ENCODE results near the gene FAM118A.

Gene FAM118A

GRCh38 chr22:45310331-45310976 is 720 bp downstream of the FAM118A start:
- Histone ChIP-seq H3K27ac (peak overlapping the region; percentile 82 to 91 (median 89)), H3K4me1 (peaks cover 52 to 85% (median 66%) of the 10 kb centered on the region in 10 experiments)
- no peak for TF ChIP-seq Cebpa-rat (IDR thresholded peaks at IDR 0.05)

GRCh38 chr22:45310977-45311531 is 1.3 kb downstream of the FAM118A start:
- Histone ChIP-seq H3K9ac (peak overlapping the region; percentile 85 to 95 (median 92); a peak in 21 of 22 replicates), H3K4me3 (peak overlapping the region; percentile 83 to 97 (median 90)), H3K27ac (peak overlapping the region in 10 of 11 experiments; percentile 82 to 91 (median 89); a peak in 17 of 22 replicates), H3K27me3 (no peaks in the 10 kb centered on the region), H3K4me1 (peaks cover 58 to 87% (median 72%) of the 10 kb centered on the region in 10 experiments), H3K9me3 (replicated peaks in 1 of 11) (no peaks in the 10 kb centered on the region), H3K4me2 (peak overlapping the region; percentile 86 to 99 (median 97)), H3K36me3 (peaks cover 0 to 28% (median 16%) of the 10 kb centered on the region in 11 experiments; a peak in 14 of 22 replicates), H4K20me1 (peaks cover 20 to 59% (median 56%) of the 10 kb centered on the region in 11 experiments; a peak in 20 of 22 replicates)
- TF ChIP-seq Cebpa-rat (IDR thresholded peaks at IDR 0.05), result no peak

More at GRCh38 chr22:45310331-45310976, 720 bp downstream of the FAM118A start:
- Histone ChIP-seq H3K36me3 (peaks cover 0 to 23% (median 14%) of the 10 kb centered on the region in 11 experiments; a peak in 13 of 22 replicates), H4K20me1 (peaks cover 19 to 53% (median 50%) of the 10 kb centered on the region in 11 experiments; a peak in 20 of 22 replicates), H3K9me3 (replicated peaks in 1 of 11) (no peaks in the 10 kb centered on the region), H3K27me3 (no peaks in the 10 kb centered on the region), H3K9ac (peak overlapping the region; percentile 85 to 95 (median 92)), H3K4me2 (peak overlapping the region; percentile 86 to 99 (median 97)), H3K4me3 (peak overlapping the region; percentile 83 to 97 (median 90))

GRCh38 chr22:45312415-45312814 is 2.7 kb downstream of the FAM118A start:
- Histone ChIP-seq H3K27ac (no peak overlapping the region), H4K20me1 (peaks cover 26 to 73% (median 70%) of the 10 kb centered on the region in 11 experiments; a peak in 20 of 22 replicates), H3K4me3 (no peak overlapping the region), H3K9ac (0 out of 22 replicates have a peak overlapping the region, but pooled peaks of 1 of the 11 experiments have one; percentile 20), H3K9me3 (replicated peaks in 1 of 11) (no peaks in the 10 kb centered on the region), H3K36me3 (peaks cover 0 to 34% (median 19%) of the 10 kb centered on the region in 11 experiments; a peak in 15 of 22 replicates), H3K4me2 (peak overlapping the region in 9 of 11 experiments; percentile 96 to 99 (median 97); a peak in 6 of 22 replicates), H3K4me1 (peaks cover 63 to 87% (median 78%) of the 10 kb centered on the region in 10 experiments), H3K27me3 (no peaks in the 10 kb centered on the region)
- no peak for TF ChIP-seq Cebpa-rat (IDR thresholded peaks at IDR 0.05)

- Histone ChIP-seq H3K27ac (no peak overlapping the region), H3K9ac (0 out of 22 replicates have a peak overlapping the region, but pooled peaks of 1 of the 11 experiments have one; percentile 20), H3K36me3 (peaks cover 0 to 34% (median 19%) of the 10 kb centered on the region in 11 experiments; a peak in 15 of 22 replicates), H4K20me1 (peaks cover 30 to 77% (median 74%) of the 10 kb centered on the region in 11 experiments; a peak in 21 of 22 replicates), H3K4me1 (peaks cover 67 to 88% (median 82%) of the 10 kb centered on the region in 10 experiments), H3K4me3 (no peak overlapping the region), H3K27me3 (no peaks in the 10 kb centered on the region), H3K4me2 (peak overlapping the region in 5 of 11 experiments; percentile 60 to 97 (median 96); a peak in 7 of 22 replicates), H3K9me3 (replicated peaks in 1 of 11) (no peaks in the 10 kb centered on the region)
- no peak for TF ChIP-seq Cebpa-rat (IDR thresholded peaks at IDR 0.05)
Observed at GRCh38 chr22:45312856-45313255, 3.1 kb downstream of the FAM118A start.

GRCh38 chr22:45314054-45314721 is 4.5 kb downstream of the FAM118A start:
- H3K9ac ChIP-seq, result peak overlapping the region in 4 of 11 experiments; percentile 20 to 39 (median 30); a peak in 5 of 22 replicates
- no peaks in the 10 kb centered on the region for H3K27me3 ChIP-seq
- H3K4me2 ChIP-seq, result peak overlapping the region in 9 of 11 experiments; percentile 1 to 97 (median 60); a peak in 14 of 22 replicates
- peaks cover 0 to 34% (median 19%) of the 10 kb centered on the region in 11 experiments; a peak in 15 of 22 replicates for H3K36me3 ChIP-seq
- no peaks in the 10 kb centered on the region for H3K9me3 ChIP-seq (replicated peaks in 1 of 11)
- peak overlapping the region in 3 of 11 experiments; percentile 4 to 28 (median 22); a peak in 5 of 22 replicates for H3K27ac ChIP-seq
- TF ChIP-seq Cebpa-rat (IDR thresholded peaks at IDR 0.05), result no peak
- peaks cover 69 to 89% (median 85%) of the 10 kb centered on the region in 10 experiments for H3K4me1 ChIP-seq
- H4K20me1 ChIP-seq, result peaks cover 31 to 90% (median 87%) of the 10 kb centered on the region in 11 experiments; a peak in 21 of 22 replicates
- no peak overlapping the region for H3K4me3 ChIP-seq

- Histone ChIP-seq H3K9me3 (replicated peaks in 1 of 11) (no peaks in the 10 kb centered on the region), H3K4me2 (peak overlapping the region in 7 of 11 experiments; percentile 1 to 97 (median 63); a peak in 13 of 22 replicates), H3K27ac (peak overlapping the region in 2 of 11 experiments; percentile 22 to 28; a peak in 3 of 22 replicates)
Observed at GRCh38 chr22:45314786-45315185, 5.1 kb downstream of the FAM118A start.

GRCh38 chr22:45316796-45317526 is 7.2 kb downstream of the FAM118A start:
- 0 out of 22 replicates have a peak, but pooled peaks of 1 of the 11 experiments have one; percentile 10 for TF ChIP-seq Cebpa-rat (IDR thresholded peaks at IDR 0.05)
- no peak overlapping the region for H3K4me3 ChIP-seq
- H3K4me2 ChIP-seq, result peak overlapping the region in 10 of 11 experiments; percentile 4 to 83 (median 74); a peak in 15 of 22 replicates
- peaks cover 26 to 100% (median 99%) of the 10 kb centered on the region in 11 experiments; a peak in 21 of 22 replicates for H4K20me1 ChIP-seq
- no peaks in the 10 kb centered on the region for H3K27me3 ChIP-seq
- H3K27ac ChIP-seq, result peak overlapping the region in 3 of 11 experiments; percentile 52 to 70 (median 52); a peak in 3 of 22 replicates
- peak overlapping the region in 1 of 11 experiments; percentile 1; a peak in 1 of 22 replicates for H3K9ac ChIP-seq
- no peaks in the 10 kb centered on the region for H3K9me3 ChIP-seq (replicated peaks in 1 of 11)
- H3K4me1 ChIP-seq, result peaks cover 82 to 99% (median 94%) of the 10 kb centered on the region in 10 experiments
- peaks cover under 1 to 31% (median 15%) of the 10 kb centered on the region in 11 experiments; a peak in 17 of 22 replicates for H3K36me3 ChIP-seq

More at GRCh38 chr22:45314786-45315185, 5.1 kb downstream of the FAM118A start:
- Histone ChIP-seq H3K4me3 (no peak overlapping the region), H3K4me1 (peaks cover 73 to 92% (median 88%) of the 10 kb centered on the region in 10 experiments), H3K36me3 (peaks cover 0 to 34% (median 19%) of the 10 kb centered on the region in 11 experiments; a peak in 15 of 22 replicates), H3K27me3 (no peaks in the 10 kb centered on the region), H4K20me1 (peaks cover 31 to 96% (median 93%) of the 10 kb centered on the region in 11 experiments; a peak in 21 of 22 replicates), H3K9ac (peak overlapping the region in 4 of 11 experiments; percentile 15 to 39 (median 26); a peak in 5 of 22 replicates)
- no peak for TF ChIP-seq Cebpa-rat (IDR thresholded peaks at IDR 0.05)

All from BLaER1 treated with 17β-estradiol and CSF1 and Interleukin-3, amounts not matched to agents 10 nM and 100 nM (cell line).